Breast epithelium (tissue), 4 donors: Measurements from ENCODE around the gene MATN1. TPM values are rescaled to one million over a fixed set of nuclear protein-coding genes. Genes with fewer than 3 reads are reported as not detected.

Experiments
- DNase-seq, 2 donors: peaks; one replicate each; pipeline ENCODE4 v3.0.0-alpha.2; 2019; ENCODE audit warnings: low spot score in 2 of 2
- H3K27ac ChIP-seq, 2 donors: fragments of 200-600 bp; sonication (generic) in 1 of 2; one replicate each; pipeline ENCODE4 v1.5.1; 2016 to 2019; ENCODE audit warnings: mild to moderate bottlenecking in 1 of 2
- H3K27me3 ChIP-seq, 2 donors: fragments of 200-600 bp; sonication (generic) in 1 of 2; one replicate each; pipeline versions ENCODE4 v1.5.1 to v1.6.0; 2017 to 2019; ENCODE audit warnings: control low read depth in 1 of 2, mild to moderate bottlenecking in 1 of 2
- H3K36me3 ChIP-seq: fragments of 200-600 bp; one replicate; pipeline ENCODE4 v1.5.1; 2019
- H3K4me1 ChIP-seq, 2 donors: fragments of 200-600 bp; sonication (generic); one replicate each; pipeline ENCODE4 v1.5.1; 2016 to 2019; ENCODE audit warnings: control low read depth in 1 of 2
- H3K4me3 ChIP-seq, 3 donors: fragments of 200-600 bp; sonication (generic); 1 replicate in 2 of 3; 2 replicates in 1 of 3; pipeline ENCODE4 v1.5.1; 2016 to 2019; ENCODE audit warnings: mild to moderate bottlenecking in 3 of 3, moderate library complexity in 2 of 3
- H3K9me3 ChIP-seq, 2 donors: fragments of 200-600 bp; sonication (generic) in 1 of 2; one replicate each; pipeline ENCODE4 v1.5.1; 2016 to 2019; ENCODE audit warnings: control low read depth in 1 of 2
- CTCF ChIP-seq, 3 donors: fragments of 450-650 bp; IDR thresholded peaks; one replicate each; pipeline ENCODE4 v1.5.1; 2016 to 2017; ENCODE audit warnings: antibody characterized with exemption in 3 of 3, mild to moderate bottlenecking in 3 of 3, moderate library complexity in 3 of 3
- POLR2A ChIP-seq: fragments of 450-650 bp; IDR thresholded peaks from one replicate; pipeline ENCODE4 v1.6.1; 2016; ENCODE audit warnings: antibody characterized with exemption, mild to moderate bottlenecking, moderate library complexity
- POLR2AphosphoS5 ChIP-seq, 3 donors: sonication (generic); formaldehyde crosslinking; IDR thresholded peaks; one replicate each; pipeline ENCODE4 v1.6.1; 2017; ENCODE audit warnings: antibody characterized with exemption in 3 of 3
- intact Hi-C: fragments of 100-400 bp; cut with DNase I; formaldehyde crosslinking; loops from one replicate; pipeline ENCODE4 v1.15.1; 2023; ENCODE audit warnings: low total_unique reads
- total RNA-seq, 3 donors: library from RNA; depleted of rRNA; stranded (reverse); fragments of >200 nt; gene quantifications; one replicate each; pipeline ENCODE4 v1.1.0, GENCODE V29; 2016

Gene MATN1
- total RNA-seq, 3 donors from 2014 or later, result not detected

- H3K27ac ChIP-seq, result no peak overlapping the region
These were observed 7.1 kb upstream of the MATN1 start for GRCh38 chr1:30730346-30731108.

GRCh38 chr1:30729901-30730300 lies 6.5 kb upstream of the MATN1 start:
- DNase-seq, result no peak
- TF ChIP-seq POLR2A (no peak), CTCF (IDR thresholded peaks at IDR 0.05) (no peak), POLR2AphosphoS5 (IDR thresholded peaks at IDR 0.05) (no peak)
- H3K4me1 ChIP-seq, result no peaks in the 10 kb centered on the region
- H3K27ac ChIP-seq, result no peak overlapping the region
- H3K36me3 ChIP-seq, result no peaks in the 10 kb centered on the region
- H3K27me3 ChIP-seq, result no peaks in the 10 kb centered on the region
- H3K9me3 ChIP-seq, result no peaks in the 10 kb centered on the region
- intact Hi-C loops, result no loop called here
- H3K4me3 ChIP-seq, result no peak overlapping the region

More at GRCh38 chr1:30730346-30731108, 7.1 kb upstream of the MATN1 start:
- Histone ChIP-seq H3K4me3 (no peak overlapping the region), H3K9me3 (no peaks in the 10 kb centered on the region), H3K36me3 (no peaks in the 10 kb centered on the region), H3K4me1 (no peaks in the 10 kb centered on the region), H3K27me3 (no peaks in the 10 kb centered on the region)
- DNase-seq, result no peak
- TF ChIP-seq POLR2AphosphoS5 (IDR thresholded peaks at IDR 0.05), result no peak
- no peak for TF ChIP-seq POLR2A
- TF ChIP-seq CTCF (IDR thresholded peaks at IDR 0.05), result no peak
- intact Hi-C loops, result no loop called here

- intact Hi-C loops, result no loop called here
These were observed 5.7 kb upstream of the MATN1 start for GRCh38 chr1:30728832-30729638.

GRCh38 chr1:30728340-30728739 lies 5.0 kb upstream of the MATN1 start:
- TF ChIP-seq CTCF (IDR thresholded peaks at IDR 0.05) (no peak), POLR2A (no peak), POLR2AphosphoS5 (IDR thresholded peaks at IDR 0.05) (no peak)
- H3K36me3 ChIP-seq, result no peaks in the 10 kb centered on the region
- H3K4me3 ChIP-seq, result no peak overlapping the region
- no peak overlapping the region for H3K27ac ChIP-seq
- H3K9me3 ChIP-seq, result no peaks in the 10 kb centered on the region
- no peaks in the 10 kb centered on the region for H3K4me1 ChIP-seq
- H3K27me3 ChIP-seq, result no peaks in the 10 kb centered on the region
- no peak for DNase-seq
- intact Hi-C loops, result no loop called here

More at GRCh38 chr1:30728832-30729638, 5.7 kb upstream of the MATN1 start:
- no peak for TF ChIP-seq POLR2A
- no peak for TF ChIP-seq POLR2AphosphoS5 (IDR thresholded peaks at IDR 0.05)
- TF ChIP-seq CTCF (IDR thresholded peaks at IDR 0.05), result no peak
- no peak overlapping the region for H3K27ac ChIP-seq
- no peak overlapping the region for H3K4me3 ChIP-seq
- no peaks in the 10 kb centered on the region for H3K27me3 ChIP-seq
- no peaks in the 10 kb centered on the region for H3K36me3 ChIP-seq
- DNase-seq, result no peak
- no peaks in the 10 kb centered on the region for H3K9me3 ChIP-seq
- H3K4me1 ChIP-seq, result no peaks in the 10 kb centered on the region

- no peaks in the 10 kb centered on the region for H3K9me3 ChIP-seq
- H3K27me3 ChIP-seq, result no peaks in the 10 kb centered on the region
- no peaks in the 10 kb centered on the region for H3K36me3 ChIP-seq
- no peak for TF ChIP-seq POLR2AphosphoS5 (IDR thresholded peaks at IDR 0.05)
- TF ChIP-seq CTCF (IDR thresholded peaks at IDR 0.05), result no peak
- TF ChIP-seq POLR2A, result no peak
- no peaks in the 10 kb centered on the region for H3K4me1 ChIP-seq
- intact Hi-C loops, result no loop called here
- no peak overlapping the region for H3K4me3 ChIP-seq
- no peak overlapping the region for H3K27ac ChIP-seq
- DNase-seq, result no peak
These were observed 4.4 kb upstream of the MATN1 start for GRCh38 chr1:30727824-30728223.
